A673 (cell line): ENCODE measurements around the gene PARD3.

Source experiments
- CTCF ChIP-seq: fragments of 300-800, 200-600 bp; sonication (generic); conservative IDR thresholded peaks from 2 replicates; pipeline ENCODE4 v1.5.1; 2017; ENCODE audit warnings: low read depth, mild to moderate bottlenecking, antibody characterized with exemption, low read length, moderate library complexity, mixed read lengths
- EZH2 ChIP-seq: fragments of 200-600 bp; sonication (generic); IDR thresholded peaks from 2 replicates; pipeline ENCODE4 v1.6.1; 2017; ENCODE audit warnings: borderline replicate concordance, low read depth, mild to moderate bottlenecking, mixed read lengths, antibody characterized with exemption, low read length; ENCODE audit not compliant: poor library complexity, severe bottlenecking

GRCh38 chr10:34748767-34749166, 66.3 kb downstream of the PARD3 start:
- TF ChIP-seq CTCF (no peak), EZH2 (no peak)
